Stimulated activated CD8-positive, alpha-beta memory T cell treated with anti-CD3 and anti-CD28 coated beads, Interleukin-7, amount 100 ng/mL, for 48 hours (primary cell): ENCODE data around the gene ASPRV1.

Experiments used
- DNase-seq, 2 donors: peaks; one replicate each; pipeline ENCODE4 v3.0.0-alpha.2; 2020; ENCODE audit warnings: low read depth in 1 of 2; ENCODE audit errors: extremely low read depth in 1 of 2

The ASPRV1 gene

GRCh38 chr2:69914164-69914949 lies 47.1 kb downstream of the ASPRV1 start:
- DNase-seq, result peak; percentile 98 to 100

- no peak for DNase-seq
Observed at GRCh38 chr2:69911985-69912563, 49.4 kb downstream of the ASPRV1 start.
